Sigmoid colon (tissue), 4 donors: ENCODE measurements around the gene AGBL1.

ENCODE experiments used
- CTCF ChIP-seq, 4 experiments: fragments of 450-650 bp in 3 of 4; fragments of 200-600 bp in 1 of 4; IDR thresholded peaks; one replicate each; pipeline ENCODE4 v1.5.1; 2016 to 2019; ENCODE audit warnings: antibody characterized with exemption in 4 of 4, mild to moderate bottlenecking in 3 of 4, moderate library complexity in 2 of 4
- EP300 ChIP-seq, 4 donors: sonication (generic); formaldehyde crosslinking; IDR thresholded peaks; one replicate each; pipeline ENCODE4 v1.6.1; 2017; ENCODE audit warnings: antibody characterized with exemption in 4 of 4
- POLR2A ChIP-seq, 2 donors: fragments of 450-650 bp; IDR thresholded peaks; one replicate each; pipeline ENCODE4 v1.6.1; 2016; ENCODE audit warnings: antibody characterized with exemption in 2 of 2, mild to moderate bottlenecking in 2 of 2, moderate library complexity in 2 of 2

DNA sequence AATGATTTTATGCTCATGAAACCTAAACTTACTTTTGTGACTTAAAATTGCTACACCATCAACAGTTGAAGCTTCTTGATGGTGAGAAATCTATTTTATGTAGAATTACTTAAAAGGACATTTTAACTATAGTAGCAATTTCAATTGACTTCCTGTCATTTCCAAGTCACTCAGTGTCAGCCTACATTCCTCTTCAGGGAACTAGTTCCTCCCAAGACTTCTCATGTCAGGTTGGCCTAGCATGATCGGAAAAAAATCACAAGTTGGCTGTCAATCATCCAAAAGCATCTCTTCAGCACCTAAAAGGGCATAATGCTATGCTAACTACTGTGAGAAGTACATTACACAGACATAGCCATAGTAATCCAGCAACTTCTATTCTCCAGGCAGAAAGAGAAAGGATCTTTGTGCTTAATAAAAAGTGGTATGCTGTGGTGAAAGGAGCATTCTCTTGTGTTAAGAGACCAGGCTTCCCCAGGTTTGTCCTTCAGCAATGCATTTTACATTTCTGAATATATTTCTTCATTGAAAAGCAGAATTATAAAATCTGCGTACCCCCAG, 893.7 kb downstream of the AGBL1 start:
- no peak for TF ChIP-seq CTCF (IDR thresholded peaks at IDR 0.05)
- TF ChIP-seq POLR2A (IDR thresholded peaks at IDR 0.05), result no peak
- no peak for TF ChIP-seq EP300 (IDR thresholded peaks at IDR 0.05)
